Measurements from ENCODE around the gene CETN2. TPM values are rescaled to one million over a fixed set of nuclear protein-coding genes. Genes with fewer than 3 reads are reported as not detected.
"Not testable (repeated sequence)": the region's sequence is repeated elsewhere in the genome, so short reads cannot be mapped to it uniquely, and the experiment has no call there.

The CETN2 gene
- total and polyA plus RNA-seq, 2 experiments from 2014 or later = 44.8 to 46.0 TPM

GRCh38 chrX:152813206-152813605 lies 17.4 kb downstream of the CETN2 start:
- TF ChIP-seq EZH2 (IDR thresholded peaks at IDR 0.05; ENCODE audit: borderline replicate concordance) = no peak
- TF ChIP-seq CTCF (IDR thresholded peaks at IDR 0.05; ENCODE audit: poor library complexity) = no peak
- TF ChIP-seq EZH2phosphoT487 (IDR thresholded peaks at IDR 0.05; ENCODE audit: low read depth, severe bottlenecking, unreplicated experiment) = no peak
- no peak overlapping the region for H2AFZ ChIP-seq
- H3K4me3 ChIP-seq = no peak overlapping the region
- no peaks in the 10 kb centered on the region for H3K27me3 ChIP-seq
- no peaks in the 10 kb centered on the region for H3K36me3 ChIP-seq (replicated peaks; ENCODE audit: insufficient read depth, low read depth)
- H3K9me3 ChIP-seq (ENCODE audit: low read depth) = no peaks in the 10 kb centered on the region
- WGBS (ENCODE audit: low lambda C conversion rate, missing lambda C conversion rate) = 40% methylated on average over 5 of the region's 5 CpGs
- H3K79me2 ChIP-seq = no peaks in the 10 kb centered on the region
- no peak for DNase-seq (ENCODE audit: low spot score)
- H4K20me1 ChIP-seq (ENCODE audit: insufficient read depth, poor library complexity, severe bottlenecking) = no peaks in the 10 kb centered on the region
- H3K9me2 ChIP-seq (replicated peaks; ENCODE audit: insufficient read depth) = no peaks in the 10 kb centered on the region
- no peak overlapping the region for H3K27ac ChIP-seq
- H3K4me1 ChIP-seq (ENCODE audit: insufficient read depth) = peaks cover 6% of the 10 kb centered on the region
- H3K4me2 ChIP-seq = peak overlapping the region; percentile 52

- WGBS (ENCODE audit: low lambda C conversion rate, missing lambda C conversion rate) = 62% methylated on average over 4 of the region's 4 CpGs
- Histone ChIP-seq H3K36me3 (replicated peaks; ENCODE audit: insufficient read depth, low read depth) (no peaks in the 10 kb centered on the region), H3K4me2 (no peak overlapping the region), H2AFZ (no peak overlapping the region), H3K4me3 (no peak overlapping the region), H3K4me1 (ENCODE audit: insufficient read depth) (peaks cover 6% of the 10 kb centered on the region), H3K9me3 (ENCODE audit: low read depth) (no peaks in the 10 kb centered on the region), H3K27me3 (no peaks in the 10 kb centered on the region), H3K9me2 (replicated peaks; ENCODE audit: insufficient read depth) (no peaks in the 10 kb centered on the region), H4K20me1 (ENCODE audit: insufficient read depth, poor library complexity, severe bottlenecking) (no peaks in the 10 kb centered on the region), H3K79me2 (no peaks in the 10 kb centered on the region), H3K27ac (no peak overlapping the region)
- TF ChIP-seq EZH2 (IDR thresholded peaks at IDR 0.05; ENCODE audit: borderline replicate concordance) = no peak
- no peak for TF ChIP-seq EZH2phosphoT487 (IDR thresholded peaks at IDR 0.05; ENCODE audit: low read depth, severe bottlenecking, unreplicated experiment)
- TF ChIP-seq CTCF (IDR thresholded peaks at IDR 0.05; ENCODE audit: poor library complexity) = no peak
- no peak for DNase-seq (ENCODE audit: low spot score)
Measured at GRCh38 chrX:152810403-152810802, 20.2 kb downstream of the CETN2 start.

GRCh38 chrX:152806035-152806434 lies 24.5 kb downstream of the CETN2 start:
- Histone ChIP-seq H3K4me1 (ENCODE audit: insufficient read depth) (no peaks in the 10 kb centered on the region), H3K4me2 (no peak overlapping the region), H4K20me1 (ENCODE audit: insufficient read depth, poor library complexity, severe bottlenecking) (no peaks in the 10 kb centered on the region), H3K36me3 (replicated peaks; ENCODE audit: insufficient read depth, low read depth) (no peaks in the 10 kb centered on the region), H3K79me2 (no peaks in the 10 kb centered on the region), H3K4me3 (no peak overlapping the region), H3K9me3 (ENCODE audit: low read depth) (no peaks in the 10 kb centered on the region), H2AFZ (no peak overlapping the region), H3K27ac (no peak overlapping the region), H3K27me3 (no peaks in the 10 kb centered on the region), H3K9me2 (replicated peaks; ENCODE audit: insufficient read depth) (no peaks in the 10 kb centered on the region)
- DNase-seq (ENCODE audit: low spot score) = no peak
- no peak for TF ChIP-seq EZH2phosphoT487 (IDR thresholded peaks at IDR 0.05; ENCODE audit: low read depth, severe bottlenecking, unreplicated experiment)
- no peak for TF ChIP-seq EZH2 (IDR thresholded peaks at IDR 0.05; ENCODE audit: borderline replicate concordance)
- TF ChIP-seq CTCF (IDR thresholded peaks at IDR 0.05; ENCODE audit: poor library complexity) = no peak
- 77% methylated on average over 4 of the region's 4 CpGs for WGBS (ENCODE audit: low lambda C conversion rate, missing lambda C conversion rate)

GRCh38 chrX:152798945-152799344 lies 31.6 kb downstream of the CETN2 start:
- no peak for TF ChIP-seq EZH2phosphoT487 (IDR thresholded peaks at IDR 0.05; ENCODE audit: low read depth, severe bottlenecking, unreplicated experiment)
- WGBS (ENCODE audit: low lambda C conversion rate, missing lambda C conversion rate) = 63% methylated on average over 1 of the region's 1 CpG
- no peaks in the 10 kb centered on the region for H3K36me3 ChIP-seq (replicated peaks; ENCODE audit: insufficient read depth, low read depth)
- H3K27ac ChIP-seq = no peak overlapping the region
- H3K9me2 ChIP-seq (replicated peaks; ENCODE audit: insufficient read depth) = no peaks in the 10 kb centered on the region
- H3K9me3 ChIP-seq (ENCODE audit: low read depth) = no peaks in the 10 kb centered on the region
- H4K20me1 ChIP-seq (ENCODE audit: insufficient read depth, poor library complexity, severe bottlenecking) = no peaks in the 10 kb centered on the region
- no peaks in the 10 kb centered on the region for H3K4me1 ChIP-seq (ENCODE audit: insufficient read depth)
- no peak overlapping the region for H3K4me2 ChIP-seq
- no peaks in the 10 kb centered on the region for H3K79me2 ChIP-seq
- no peak overlapping the region for H2AFZ ChIP-seq
- DNase-seq (ENCODE audit: low spot score) = no peak
- H3K27me3 ChIP-seq = no peaks in the 10 kb centered on the region
- no peak overlapping the region for H3K4me3 ChIP-seq

GRCh38 chrX:152787062-152787461 lies 43.5 kb downstream of the CETN2 start:
- no CpG with 5 or more reads among the region's 3 CpGs for WGBS (ENCODE audit: low lambda C conversion rate, missing lambda C conversion rate)
- H3K36me3 ChIP-seq (replicated peaks; ENCODE audit: insufficient read depth, low read depth) = not testable (repeated sequence)

More at GRCh38 chrX:152787062-152787461, 43.5 kb downstream of the CETN2 start:
- not testable (repeated sequence) for H3K27ac ChIP-seq; H3K4me3 ChIP-seq; H3K9me3 ChIP-seq (ENCODE audit: low read depth); H3K9me2 ChIP-seq (replicated peaks; ENCODE audit: insufficient read depth); H3K27me3 ChIP-seq; H3K4me2 ChIP-seq; H3K4me1 ChIP-seq (ENCODE audit: insufficient read depth); H3K79me2 ChIP-seq; H2AFZ ChIP-seq; H4K20me1 ChIP-seq (ENCODE audit: insufficient read depth, poor library complexity, severe bottlenecking); DNase-seq (ENCODE audit: low spot score)

Data from hepatocyte (in vitro differentiated cells).